ENCODE data around the gene NR4A1. TPM values are rescaled to one million over a fixed set of nuclear protein-coding genes. Genes with fewer than 3 reads are reported as not detected.

The NR4A1 gene
- total and polyA plus RNA-seq, 2 of the 13 experiments (the other 11 are each of a cell fraction or from before 2014, with no cell fraction given): 5.7 to 15.2 TPM

DNA sequence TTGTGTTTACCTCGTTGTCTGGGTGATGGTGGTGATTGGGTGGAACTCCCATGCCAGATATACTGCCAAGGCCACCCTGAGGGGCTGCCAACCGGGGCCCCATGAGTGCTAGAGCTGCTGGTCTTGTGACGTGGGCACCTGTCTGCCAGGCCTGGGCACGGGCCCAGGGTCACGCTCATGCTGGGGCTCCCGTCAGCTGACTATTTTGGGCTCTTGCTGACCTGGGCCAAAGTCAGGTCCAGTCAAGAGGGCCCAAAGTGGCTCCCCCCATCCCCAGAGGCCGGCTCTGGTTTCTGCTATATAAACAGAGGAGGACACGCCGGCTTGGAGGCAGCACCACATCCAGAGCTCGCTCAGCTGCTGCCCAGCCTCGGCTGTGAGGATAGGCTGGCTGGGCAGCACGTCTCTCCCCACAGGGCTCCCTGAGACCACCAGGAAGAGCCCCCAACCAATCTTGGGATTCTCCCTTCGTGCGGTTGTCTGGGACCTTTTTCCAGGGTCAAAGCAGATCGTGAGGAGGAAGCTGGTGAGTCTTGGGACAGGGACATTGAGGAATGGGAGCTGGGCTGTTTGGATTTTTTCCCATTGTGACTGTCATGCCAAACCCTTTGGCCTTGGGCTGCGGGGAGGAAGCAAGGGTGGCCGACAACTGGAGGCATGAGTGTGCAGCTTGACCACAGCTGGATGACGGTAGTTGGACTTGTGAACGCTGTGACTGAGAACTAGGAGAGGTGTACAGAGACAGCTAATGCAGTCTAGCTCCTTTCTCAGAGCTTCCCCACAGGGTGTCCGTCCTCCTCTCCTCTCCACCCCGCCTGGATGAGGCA is 7.6 kb upstream of the NR4A1 start:
- no peak overlapping the region for H2AFZ ChIP-seq (ENCODE audit: low read length)
- no peaks in the 10 kb centered on the region for H3K36me3 ChIP-seq (replicated peaks in 1 of 2; ENCODE audit: control insufficient read depth in 1 of 2, insufficient read depth in 2 of 2, low read length in 2 of 2)
- peak overlapping the region; percentile 6; the same call in 1 of the 2 replicates for H3K9ac ChIP-seq (ENCODE audit: insufficient read depth, low read depth, low read length)
- H3K4me3 ChIP-seq (replicated peaks in 1 of 3; ENCODE audit: insufficient read depth in 1 of 3, low read depth in 2 of 3, low read length in 3 of 3): no peak overlapping the region
- ChIA-PET CTCF (ENCODE audit: low intra/inter-chr PET ratio, low total read pairs) (no interaction called here), POLR2A (interaction anchor here (0.5 kb wide), 1 partner anchor 10 kb away, joined by 3 read pairs; no protein-coding TSS in a partner anchor)
- H3K9me3 ChIP-seq (ENCODE audit: low read length): no peaks in the 10 kb centered on the region
- peaks cover 0 to 6% of the 10 kb centered on the region in 2 experiments; a peak in 2 of 5 replicates for H3K27me3 ChIP-seq (ENCODE audit: control insufficient read depth in 1 of 2, insufficient read depth in 2 of 2, low read length in 2 of 2)
- H3K4me1 ChIP-seq (ENCODE audit: insufficient read depth, low read length): peaks cover 79% of the 10 kb centered on the region
- H3K4me2 ChIP-seq (ENCODE audit: low read depth, low read length): peak overlapping the region; percentile 11; the same call in 1 of the 2 replicates
- DNase-seq (ENCODE audit: low spot score) (peak; percentile 52), FAIRE-seq (peak; percentile 18), ATAC-seq (peak; percentile 73)
- no peaks in the 10 kb centered on the region for H3K79me2 ChIP-seq (ENCODE audit: insufficient read depth, low read length)
- no TSS peak for BruUV-seq (replicated peaks)
- TF ChIP-seq TEAD3 (CRISPR knock-in tag; optimal IDR thresholded peaks at IDR 0.05; ENCODE audit: borderline replicate concordance) (peak; percentile 14), SAP130 (CRISPR knock-in tag; IDR thresholded peaks at IDR 0.05; ENCODE audit: low read depth) (peak; percentile 25; the same call in 1 of the 2 replicates), ZBTB38 (CRISPR knock-in tag; IDR thresholded peaks at IDR 0.05) (0 out of 2 replicates have a peak, but pooled peaks have one; percentile 17)
- TF ChIP-seq, protein P1, sequence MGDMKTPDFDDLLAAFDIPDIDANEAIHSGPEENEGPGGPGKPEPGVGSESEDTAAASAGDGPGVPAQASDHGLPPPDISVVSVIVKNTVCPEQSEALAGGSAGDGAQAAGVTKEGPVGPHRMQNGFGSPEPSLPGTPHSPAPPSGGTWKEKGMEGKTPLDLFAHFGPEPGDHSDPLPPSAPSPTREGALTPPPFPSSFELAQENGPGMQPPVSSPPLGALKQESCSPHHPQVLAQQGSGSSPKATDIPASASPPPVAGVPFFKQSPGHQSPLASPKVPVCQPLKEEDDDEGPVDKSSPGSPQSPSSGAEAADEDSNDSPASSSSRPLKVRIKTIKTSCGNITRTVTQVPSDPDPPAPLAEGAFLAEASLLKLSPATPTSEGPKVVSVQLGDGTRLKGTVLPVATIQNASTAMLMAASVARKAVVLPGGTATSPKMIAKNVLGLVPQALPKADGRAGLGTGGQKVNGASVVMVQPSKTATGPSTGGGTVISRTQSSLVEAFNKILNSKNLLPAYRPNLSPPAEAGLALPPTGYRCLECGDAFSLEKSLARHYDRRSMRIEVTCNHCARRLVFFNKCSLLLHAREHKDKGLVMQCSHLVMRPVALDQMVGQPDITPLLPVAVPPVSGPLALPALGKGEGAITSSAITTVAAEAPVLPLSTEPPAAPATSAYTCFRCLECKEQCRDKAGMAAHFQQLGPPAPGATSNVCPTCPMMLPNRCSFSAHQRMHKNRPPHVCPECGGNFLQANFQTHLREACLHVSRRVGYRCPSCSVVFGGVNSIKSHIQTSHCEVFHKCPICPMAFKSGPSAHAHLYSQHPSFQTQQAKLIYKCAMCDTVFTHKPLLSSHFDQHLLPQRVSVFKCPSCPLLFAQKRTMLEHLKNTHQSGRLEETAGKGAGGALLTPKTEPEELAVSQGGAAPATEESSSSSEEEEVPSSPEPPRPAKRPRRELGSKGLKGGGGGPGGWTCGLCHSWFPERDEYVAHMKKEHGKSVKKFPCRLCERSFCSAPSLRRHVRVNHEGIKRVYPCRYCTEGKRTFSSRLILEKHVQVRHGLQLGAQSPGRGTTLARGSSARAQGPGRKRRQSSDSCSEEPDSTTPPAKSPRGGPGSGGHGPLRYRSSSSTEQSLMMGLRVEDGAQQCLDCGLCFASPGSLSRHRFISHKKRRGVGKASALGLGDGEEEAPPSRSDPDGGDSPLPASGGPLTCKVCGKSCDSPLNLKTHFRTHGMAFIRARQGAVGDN (CRISPR knock-in tag; IDR thresholded peaks at IDR 0.05): peak; percentile 38
- TF ChIP-seq, protein P2, sequence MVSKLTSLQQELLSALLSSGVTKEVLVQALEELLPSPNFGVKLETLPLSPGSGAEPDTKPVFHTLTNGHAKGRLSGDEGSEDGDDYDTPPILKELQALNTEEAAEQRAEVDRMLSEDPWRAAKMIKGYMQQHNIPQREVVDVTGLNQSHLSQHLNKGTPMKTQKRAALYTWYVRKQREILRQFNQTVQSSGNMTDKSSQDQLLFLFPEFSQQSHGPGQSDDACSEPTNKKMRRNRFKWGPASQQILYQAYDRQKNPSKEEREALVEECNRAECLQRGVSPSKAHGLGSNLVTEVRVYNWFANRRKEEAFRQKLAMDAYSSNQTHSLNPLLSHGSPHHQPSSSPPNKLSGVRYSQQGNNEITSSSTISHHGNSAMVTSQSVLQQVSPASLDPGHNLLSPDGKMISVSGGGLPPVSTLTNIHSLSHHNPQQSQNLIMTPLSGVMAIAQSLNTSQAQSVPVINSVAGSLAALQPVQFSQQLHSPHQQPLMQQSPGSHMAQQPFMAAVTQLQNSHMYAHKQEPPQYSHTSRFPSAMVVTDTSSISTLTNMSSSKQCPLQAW (CRISPR knock-in tag; IDR thresholded peaks at IDR 0.05): no peak
- TF ChIP-seq, protein P3, sequence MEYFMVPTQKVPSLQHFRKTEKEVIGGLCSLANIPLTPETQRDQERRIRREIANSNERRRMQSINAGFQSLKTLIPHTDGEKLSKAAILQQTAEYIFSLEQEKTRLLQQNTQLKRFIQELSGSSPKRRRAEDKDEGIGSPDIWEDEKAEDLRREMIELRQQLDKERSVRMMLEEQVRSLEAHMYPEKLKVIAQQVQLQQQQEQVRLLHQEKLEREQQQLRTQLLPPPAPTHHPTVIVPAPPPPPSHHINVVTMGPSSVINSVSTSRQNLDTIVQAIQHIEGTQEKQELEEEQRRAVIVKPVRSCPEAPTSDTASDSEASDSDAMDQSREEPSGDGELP (IDR thresholded peaks at IDR 0.05; ENCODE audit: borderline replicate concordance, low read depth): peak; percentile 27; the same call in 1 of the 2 replicates
- 49% methylated on average over 7 of the region's 21 CpGs for WGBS (ENCODE audit: low lambda C conversion rate)
- H4K20me1 ChIP-seq (ENCODE audit: insufficient read depth, low read length): no peaks in the 10 kb centered on the region
- H3K27ac ChIP-seq (ENCODE audit: extremely low read length, insufficient read depth, low read length): no peak overlapping the region
- intact Hi-C loops (cut with micrococcal nuclease; ENCODE audit: unreplicated experiment) (no loop called here), in situ Hi-C loops (cut with HindIII; ENCODE audit: extremely low pct_ligation_motif_present, low pct_unique_long_range_greater_than_20kb) (no loop called here)

Measured in HepG2 (cell line).